Measurements from ENCODE around the gene L3MBTL4. TPM values are rescaled to one million over a fixed set of nuclear protein-coding genes. Genes with fewer than 3 reads are reported as not detected.

The L3MBTL4 gene
- total and polyA plus RNA-seq, 9 of the 15 experiments (the other 6 are each of a cell fraction or from before 2014, with no cell fraction given): not detected

DNA sequence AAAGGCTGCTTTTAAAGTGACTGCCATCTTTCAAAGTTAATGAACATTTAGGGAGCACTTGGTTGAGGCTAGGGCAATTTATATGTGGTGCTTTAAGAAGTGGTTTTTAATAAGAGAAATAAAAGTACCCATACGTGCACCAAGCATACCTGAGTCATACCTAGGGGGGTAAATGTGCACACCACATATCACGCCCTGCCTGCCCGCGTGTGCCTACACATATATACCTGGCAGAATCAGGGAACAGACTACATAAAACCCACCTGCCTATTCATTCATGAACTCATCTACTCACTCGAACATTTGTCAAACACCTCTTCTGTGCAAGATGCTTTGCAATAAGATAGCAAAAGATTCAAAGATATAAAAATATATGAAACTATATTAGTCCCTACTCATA is 450.1 kb downstream of the L3MBTL4 start:
- DNase-seq (ENCODE audit: extremely low read depth in 1 of 4, low spot score in 3 of 4): no peak
- no peak overlapping the region for H3K4me2 ChIP-seq (ENCODE audit: insufficient read depth, low read length)
- TF ChIP-seq, protein P1, sequence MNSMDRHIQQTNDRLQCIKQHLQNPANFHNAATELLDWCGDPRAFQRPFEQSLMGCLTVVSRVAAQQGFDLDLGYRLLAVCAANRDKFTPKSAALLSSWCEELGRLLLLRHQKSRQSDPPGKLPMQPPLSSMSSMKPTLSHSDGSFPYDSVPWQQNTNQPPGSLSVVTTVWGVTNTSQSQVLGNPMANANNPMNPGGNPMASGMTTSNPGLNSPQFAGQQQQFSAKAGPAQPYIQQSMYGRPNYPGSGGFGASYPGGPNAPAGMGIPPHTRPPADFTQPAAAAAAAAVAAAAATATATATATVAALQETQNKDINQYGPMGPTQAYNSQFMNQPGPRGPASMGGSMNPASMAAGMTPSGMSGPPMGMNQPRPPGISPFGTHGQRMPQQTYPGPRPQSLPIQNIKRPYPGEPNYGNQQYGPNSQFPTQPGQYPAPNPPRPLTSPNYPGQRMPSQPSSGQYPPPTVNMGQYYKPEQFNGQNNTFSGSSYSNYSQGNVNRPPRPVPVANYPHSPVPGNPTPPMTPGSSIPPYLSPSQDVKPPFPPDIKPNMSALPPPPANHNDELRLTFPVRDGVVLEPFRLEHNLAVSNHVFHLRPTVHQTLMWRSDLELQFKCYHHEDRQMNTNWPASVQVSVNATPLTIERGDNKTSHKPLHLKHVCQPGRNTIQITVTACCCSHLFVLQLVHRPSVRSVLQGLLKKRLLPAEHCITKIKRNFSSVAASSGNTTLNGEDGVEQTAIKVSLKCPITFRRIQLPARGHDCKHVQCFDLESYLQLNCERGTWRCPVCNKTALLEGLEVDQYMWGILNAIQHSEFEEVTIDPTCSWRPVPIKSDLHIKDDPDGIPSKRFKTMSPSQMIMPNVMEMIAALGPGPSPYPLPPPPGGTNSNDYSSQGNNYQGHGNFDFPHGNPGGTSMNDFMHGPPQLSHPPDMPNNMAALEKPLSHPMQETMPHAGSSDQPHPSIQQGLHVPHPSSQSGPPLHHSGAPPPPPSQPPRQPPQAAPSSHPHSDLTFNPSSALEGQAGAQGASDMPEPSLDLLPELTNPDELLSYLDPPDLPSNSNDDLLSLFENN (IDR thresholded peaks at IDR 0.05; ENCODE audit: low read depth in 2 of 2, low read length in 2 of 2): no peak
- TF ChIP-seq ZNF239 (CRISPR knock-in tag; IDR thresholded peaks at IDR 0.05): no peak
- no peaks in the 10 kb centered on the region for H3K9me3 ChIP-seq (replicated peaks; ENCODE audit: control insufficient read depth, insufficient read depth, low read depth, low read length)
- no peaks in the 10 kb centered on the region for H3K27me3 ChIP-seq (ENCODE audit: control insufficient read depth in 2 of 2, insufficient read depth in 2 of 2, low read length in 2 of 2)
- no TSS peak for BruUV-seq (replicated peaks)
- no peaks in the 10 kb centered on the region for H3K79me2 ChIP-seq (ENCODE audit: control insufficient read depth, insufficient read depth, low read length)
- no peak overlapping the region for H3K27ac ChIP-seq (ENCODE audit: extremely low read depth, low read depth, low read length)
- no peak overlapping the region for H2AFZ ChIP-seq (ENCODE audit: low read depth, low read length)
- H3K4me3 ChIP-seq: no peak overlapping the region
- CTCF ChIA-PET (ENCODE audit: low intra/inter-chr PET ratio): no interaction called here
- ATAC-seq: no peak
- H3K4me1 ChIP-seq (replicated peaks in 1 of 2; ENCODE audit: control insufficient read depth in 2 of 2, insufficient read depth in 2 of 2, low read length in 2 of 2): no peaks in the 10 kb centered on the region
- intact Hi-C loops (cut with micrococcal nuclease) (no loop called here), in situ Hi-C loops (cut with MboI) (no loop called here)
- H3K9me1 ChIP-seq (ENCODE audit: control insufficient read depth, insufficient read depth, low read length): no peaks in the 10 kb centered on the region
- no peak overlapping the region for H3K9ac ChIP-seq (ENCODE audit: insufficient read depth in 1 of 2, low read depth in 2 of 2, low read length in 2 of 2)
- H4K20me1 ChIP-seq (replicated peaks; ENCODE audit: control insufficient read depth, insufficient read depth, low read length): no peaks in the 10 kb centered on the region
- no peak for FAIRE-seq
- no peaks in the 10 kb centered on the region for H3K36me3 ChIP-seq (ENCODE audit: control insufficient read depth, insufficient read depth, low read length)
- WGBS (ENCODE audit: insufficient coverage, low coverage, missing lambda C conversion rate): 1% methylated on average over 5 of the region's 5 CpGs
- POLR2A ChIA-PET: no interaction called here

DNA sequence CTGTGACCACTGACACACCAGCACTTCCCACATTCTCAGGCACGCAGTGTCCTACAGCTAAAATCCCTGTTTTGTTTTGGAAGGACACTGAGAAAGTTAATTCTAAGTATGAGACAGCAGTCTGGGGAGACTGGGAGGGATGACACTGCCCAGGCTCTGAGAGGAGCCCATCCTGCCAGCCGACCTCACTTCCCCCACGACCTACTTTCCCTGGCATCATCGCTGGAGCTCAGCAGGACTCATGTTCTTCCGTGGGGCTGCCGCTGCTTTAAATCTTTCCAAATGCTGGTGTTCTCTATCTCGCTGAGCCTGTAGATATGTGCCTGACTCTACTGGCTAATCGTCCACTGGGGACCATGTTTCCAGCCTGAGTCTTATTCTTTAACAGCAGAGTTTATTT is 450.6 kb downstream of the L3MBTL4 start:
- no peak for DNase-seq (ENCODE audit: extremely low read depth in 1 of 4, low spot score in 3 of 4)
- Histone ChIP-seq H3K27ac (ENCODE audit: extremely low read depth, low read depth, low read length) (no peak overlapping the region), H3K9me1 (ENCODE audit: control insufficient read depth, insufficient read depth, low read length) (no peaks in the 10 kb centered on the region), H3K4me1 (replicated peaks in 1 of 2; ENCODE audit: control insufficient read depth in 2 of 2, insufficient read depth in 2 of 2, low read length in 2 of 2) (no peaks in the 10 kb centered on the region), H3K79me2 (ENCODE audit: control insufficient read depth, insufficient read depth, low read length) (no peaks in the 10 kb centered on the region), H2AFZ (ENCODE audit: low read depth, low read length) (no peak overlapping the region), H3K4me3 (no peak overlapping the region), H3K27me3 (ENCODE audit: control insufficient read depth in 2 of 2, insufficient read depth in 2 of 2, low read length in 2 of 2) (no peaks in the 10 kb centered on the region), H3K36me3 (ENCODE audit: control insufficient read depth, insufficient read depth, low read length) (no peaks in the 10 kb centered on the region), H3K9me3 (replicated peaks; ENCODE audit: control insufficient read depth, insufficient read depth, low read depth, low read length) (no peaks in the 10 kb centered on the region), H3K4me2 (ENCODE audit: insufficient read depth, low read length) (no peak overlapping the region), H4K20me1 (replicated peaks; ENCODE audit: control insufficient read depth, insufficient read depth, low read length) (no peaks in the 10 kb centered on the region), H3K9ac (ENCODE audit: insufficient read depth in 1 of 2, low read depth in 2 of 2, low read length in 2 of 2) (no peak overlapping the region)
- in situ Hi-C loops (cut with MboI): no loop called here
- FAIRE-seq: no peak
- ATAC-seq: no peak
- POLR2A ChIA-PET: no interaction called here
- intact Hi-C loops (cut with micrococcal nuclease): no loop called here
- WGBS (ENCODE audit: insufficient coverage, low coverage, missing lambda C conversion rate): 1% methylated on average over 8 of the region's 8 CpGs
- no peak for TF ChIP-seq ZNF197 (CRISPR knock-in tag; IDR thresholded peaks at IDR 0.05; ENCODE audit: low read depth)
- no TSS peak for BruUV-seq (replicated peaks)
- CTCF ChIA-PET (ENCODE audit: low intra/inter-chr PET ratio): no interaction called here

All from K562 (cell line).